ENCODE data around the gene TWF1. TPM values are rescaled to one million over a fixed set of nuclear protein-coding genes. Genes with fewer than 3 reads are reported as not detected.

TWF1 gene
- total RNA-seq, 2 donors from 2014 or later = 104 to 110 TPM

GRCh38 chr12:43750814-43751213 is 55.3 kb downstream of the TWF1 start:
- intact Hi-C loops (cut with DNase I) = no loop called here
- DNase-seq (ENCODE audit: low spot score) = no peak

- no peak for DNase-seq (ENCODE audit: low spot score)
- intact Hi-C loops (cut with DNase I) = no loop called here
These were observed 57.1 kb downstream of the TWF1 start for GRCh38 chr12:43749016-43749415.

GRCh38 chr12:43744826-43745225 is 61.3 kb downstream of the TWF1 start:
- intact Hi-C loops (cut with DNase I) = no loop called here
- DNase-seq (ENCODE audit: low spot score) = no peak

Other genes with a start within 250 kb of the TWF1 start
- gene PUS7L, start 47.5 kb downstream of the TWF1 start, total RNA-seq = 10 to 100 TPM; 16.5 to 18.1 TPM
- gene IRAK4, start 47.4 kb downstream of the TWF1 start, total RNA-seq = 10 to 100 TPM; 19.9 to 21.5 TPM
- gene TMEM117, start 29.8 kb upstream of the TWF1 start, total RNA-seq = 10 to 100 TPM in 1 of 2 donors, 1 to 10 TPM in 1; 10.0 to 11.4 TPM